Suppressor macrophage treated with lipopolysaccharide for 1 hour (primary cell): ENCODE data around the gene FRMPD1.

Source experiments
- DNase-seq, 3 donors: peaks; one replicate each; pipeline ENCODE4 v3.0.0-alpha.2; 2020 to 2022

Gene FRMPD1

DNA sequence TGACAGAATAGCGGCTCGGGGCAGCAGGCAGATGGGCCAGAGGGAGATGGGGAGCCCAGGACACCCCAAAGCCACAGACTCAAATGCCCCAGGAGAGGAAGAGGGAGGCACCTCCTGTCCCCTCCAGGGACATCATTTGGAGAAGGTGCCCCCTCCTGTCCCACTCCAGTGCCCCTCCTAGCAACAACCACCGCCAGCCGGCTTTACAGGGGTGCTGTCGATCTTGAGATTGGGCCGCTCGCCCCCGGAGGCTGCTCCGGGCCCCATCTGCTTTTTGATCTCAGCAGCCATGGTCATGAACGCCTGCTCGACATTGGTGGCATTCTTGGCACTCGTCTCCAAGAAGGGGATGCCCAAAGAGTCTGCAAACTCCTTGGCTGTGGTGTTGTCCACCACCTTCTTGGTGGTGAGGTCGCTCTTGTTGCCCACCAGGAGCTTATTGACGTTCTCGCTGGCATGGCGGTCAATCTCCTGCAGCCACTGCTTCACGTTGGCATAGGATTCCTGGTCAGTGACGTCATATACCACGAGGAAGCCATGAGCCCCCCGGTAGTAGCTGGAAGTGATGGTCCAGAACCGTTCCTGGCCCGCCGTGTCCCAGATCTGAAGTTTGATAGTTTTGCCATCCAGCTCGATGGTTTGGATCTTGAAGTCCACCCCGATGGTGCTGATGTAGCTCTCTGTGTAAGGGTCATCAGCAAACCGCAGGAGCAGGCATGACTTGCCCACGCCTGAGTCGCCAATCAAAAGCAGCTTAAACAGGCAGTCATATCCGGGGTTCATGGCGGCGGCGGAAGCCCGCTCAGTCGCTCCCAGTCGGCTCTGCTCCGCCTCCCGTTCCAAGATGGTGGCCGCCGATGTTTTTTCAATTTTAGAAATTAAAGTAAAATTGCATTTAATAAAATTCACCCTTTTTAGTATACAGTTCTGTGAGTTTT is 14.0 kb upstream of the FRMPD1 start:
- DNase-seq, result no peak

DNA sequence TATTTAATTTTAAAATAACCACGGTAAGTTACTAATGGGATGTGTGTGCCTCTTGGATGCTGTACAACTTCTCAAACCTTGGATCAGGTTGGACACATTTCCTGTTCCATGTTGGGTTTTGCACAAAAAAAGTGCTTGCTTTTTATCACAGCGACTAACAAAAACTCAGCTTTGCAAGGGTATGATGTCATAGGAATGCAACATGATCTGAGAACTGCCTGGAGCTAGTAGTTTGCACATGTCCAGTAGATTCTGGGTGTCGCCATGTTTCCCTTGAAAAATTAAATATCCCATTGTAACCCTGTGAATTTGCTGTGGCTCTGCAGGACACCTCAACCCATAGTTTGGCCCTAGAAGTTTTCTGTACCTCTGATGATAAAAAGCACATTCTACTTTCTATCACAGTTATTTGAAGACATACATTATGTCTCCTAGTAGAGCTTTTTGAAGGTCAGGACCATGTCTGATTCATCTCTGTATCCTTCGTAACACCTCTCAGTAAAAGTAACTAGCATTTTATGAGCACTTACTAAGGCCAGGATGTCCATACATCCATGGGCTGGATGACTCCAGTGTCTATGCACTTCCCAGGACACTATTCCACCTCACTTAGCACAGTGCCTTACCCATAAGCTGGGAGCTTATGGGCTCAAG is 11.5 kb upstream of the FRMPD1 start:
- no peak for DNase-seq

DNA sequence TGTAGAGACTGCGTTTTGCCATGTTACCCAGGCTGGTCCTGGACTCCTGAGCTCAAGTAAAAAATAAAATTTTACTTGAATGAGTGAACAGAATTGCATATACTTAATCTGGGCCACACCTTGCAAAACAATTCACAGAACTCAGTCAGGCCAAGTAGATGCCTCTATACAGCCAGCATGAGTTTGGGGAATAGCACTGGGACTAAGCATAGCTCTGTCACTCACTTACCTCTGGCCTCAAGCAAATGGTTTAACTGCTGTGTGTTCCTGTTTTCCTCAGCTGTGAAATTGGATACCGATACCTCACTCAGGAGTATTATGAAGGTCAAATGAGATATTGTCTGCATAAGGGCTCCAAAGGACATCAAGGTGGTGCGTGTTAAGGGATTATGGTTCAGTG is 10.9 kb upstream of the FRMPD1 start:
- DNase-seq, result no peak

DNA sequence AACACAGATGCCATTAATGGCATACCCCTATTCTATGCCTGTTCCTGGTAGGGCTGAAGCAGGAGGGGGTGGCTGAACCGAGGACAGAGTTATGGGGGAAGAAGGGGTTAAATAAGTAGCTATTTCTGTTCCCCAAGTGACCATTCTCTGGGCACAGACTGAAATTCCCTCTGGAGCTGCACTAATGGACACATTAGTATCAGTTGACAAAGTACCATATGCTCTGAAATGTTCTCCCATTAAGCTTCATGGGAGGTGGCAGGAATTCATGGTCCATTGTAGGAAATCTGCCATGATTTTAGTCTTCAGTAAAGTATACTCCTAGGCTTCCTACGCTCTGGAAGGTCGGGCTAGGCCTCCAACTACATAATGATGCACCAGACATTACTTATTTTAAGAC is 10.5 kb upstream of the FRMPD1 start:
- DNase-seq, result no peak

DNA sequence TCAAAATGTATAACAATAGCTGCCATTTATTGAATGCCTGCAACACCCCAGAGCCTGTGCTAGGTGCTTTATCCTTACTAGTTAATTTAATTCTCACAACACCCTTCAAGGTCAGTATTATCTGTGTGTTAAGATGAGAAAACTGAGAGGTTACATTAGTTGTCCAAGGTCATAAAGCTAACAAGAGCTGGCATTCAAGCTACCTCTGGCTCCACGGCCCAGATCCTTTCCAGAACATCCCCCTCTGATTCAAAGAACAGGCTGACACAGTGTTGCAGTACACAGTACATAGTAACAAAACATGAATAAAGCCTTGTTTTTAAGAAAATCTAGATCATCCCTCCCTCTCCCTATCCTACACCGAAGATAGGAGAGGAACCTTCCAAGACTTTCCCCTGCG is 9.4 kb upstream of the FRMPD1 start:
- DNase-seq, result no peak

DNA sequence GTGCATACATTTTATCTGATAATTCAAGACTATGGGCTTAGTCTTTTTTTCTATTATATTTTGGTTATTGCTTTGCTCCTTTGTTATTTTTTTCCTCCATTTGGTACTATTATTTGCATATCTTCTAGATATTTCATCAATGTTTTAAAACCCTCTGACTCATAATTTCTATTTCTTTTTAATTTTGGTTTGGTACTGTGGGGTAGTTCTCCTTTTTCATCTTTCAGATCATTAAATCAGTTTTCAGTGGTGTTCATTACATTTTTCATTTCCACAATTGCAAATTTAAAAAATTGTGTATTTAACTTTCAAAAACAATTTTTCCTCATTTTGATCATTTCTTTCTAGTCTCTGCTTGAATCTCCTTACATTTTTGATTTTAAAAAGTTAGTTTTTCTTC is 7.5 kb upstream of the FRMPD1 start:
- DNase-seq, result no peak

DNA sequence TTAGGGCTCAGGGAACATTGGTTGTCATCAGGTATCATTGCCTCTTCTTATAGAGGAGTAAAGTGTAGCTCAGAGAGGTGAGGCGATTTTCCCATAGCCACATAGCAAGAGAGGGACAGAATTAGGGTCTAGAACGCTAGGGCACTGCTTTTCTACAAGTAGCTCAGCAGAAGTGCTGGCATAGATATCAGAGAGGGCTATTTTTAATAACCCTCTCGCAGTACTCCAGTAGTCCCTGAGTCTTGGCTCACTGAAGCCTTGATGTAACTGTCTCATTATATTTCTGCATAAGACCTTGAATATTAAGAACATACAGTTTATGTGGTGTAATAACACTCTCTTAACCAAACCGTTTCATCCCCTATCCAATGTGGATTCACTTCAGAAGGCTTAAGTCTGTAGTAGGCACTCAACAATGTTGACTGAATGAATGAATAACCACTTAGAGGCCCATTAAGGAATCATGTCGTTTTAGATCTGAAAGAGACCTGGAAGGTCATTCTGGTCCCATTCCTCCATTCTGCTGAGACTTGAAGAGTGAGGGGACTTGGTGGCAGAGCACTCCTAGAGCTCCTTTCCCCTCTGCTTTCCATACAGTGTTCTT is 4.7 kb upstream of the FRMPD1 start:
- no peak for DNase-seq

DNA sequence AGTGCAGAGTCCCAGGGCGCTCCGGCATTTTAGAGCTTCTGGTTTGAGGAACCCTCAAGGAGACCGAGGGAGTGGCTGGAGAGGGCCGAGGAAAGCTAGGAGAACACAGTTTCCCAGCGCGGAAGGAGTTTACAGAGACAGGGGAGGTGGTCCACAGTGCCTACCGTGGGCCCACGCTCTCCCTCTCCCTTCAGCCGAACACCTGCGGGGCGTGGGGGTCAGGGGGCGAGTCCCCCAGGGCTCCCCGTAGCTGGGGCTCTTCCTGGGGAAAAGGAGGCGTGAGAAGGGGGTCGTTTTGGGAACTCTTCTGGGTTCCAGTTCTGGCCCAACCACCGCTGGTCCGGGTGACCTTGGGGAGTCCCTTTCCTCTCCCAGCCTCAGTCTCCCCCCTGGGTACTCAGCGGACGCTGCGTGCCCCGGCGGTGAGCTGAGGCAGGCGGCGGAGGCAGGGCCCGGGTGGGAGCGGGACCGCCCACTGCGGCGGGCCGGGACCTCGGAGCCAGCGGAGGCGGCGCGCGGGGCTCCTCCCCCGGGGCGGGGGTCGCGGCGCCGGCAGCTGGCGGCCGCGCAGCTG is 368 bp upstream of the FRMPD1 start:
- no peak for DNase-seq

DNA sequence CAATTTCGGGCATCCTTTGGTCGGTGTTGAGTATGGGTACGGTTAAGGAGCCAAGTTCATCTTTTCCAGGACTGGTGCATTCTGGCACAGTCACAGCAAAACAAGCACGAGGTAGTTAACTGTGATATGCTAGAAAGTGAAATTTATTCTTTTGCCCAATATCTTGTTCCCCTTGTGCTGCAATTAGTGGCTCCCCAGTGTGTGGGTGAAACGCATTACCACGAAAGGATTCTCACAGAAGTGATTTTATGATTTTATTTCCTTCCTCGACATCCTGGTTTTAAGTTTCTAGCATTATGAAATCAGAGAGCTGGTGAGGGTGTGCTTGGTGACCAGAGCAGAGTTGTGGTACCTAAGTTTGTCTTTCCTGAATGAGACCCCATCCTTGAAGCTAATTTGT is 1.5 kb downstream of the FRMPD1 start:
- DNase-seq, result peak; percentile 40 to 54 (median 50)

DNA sequence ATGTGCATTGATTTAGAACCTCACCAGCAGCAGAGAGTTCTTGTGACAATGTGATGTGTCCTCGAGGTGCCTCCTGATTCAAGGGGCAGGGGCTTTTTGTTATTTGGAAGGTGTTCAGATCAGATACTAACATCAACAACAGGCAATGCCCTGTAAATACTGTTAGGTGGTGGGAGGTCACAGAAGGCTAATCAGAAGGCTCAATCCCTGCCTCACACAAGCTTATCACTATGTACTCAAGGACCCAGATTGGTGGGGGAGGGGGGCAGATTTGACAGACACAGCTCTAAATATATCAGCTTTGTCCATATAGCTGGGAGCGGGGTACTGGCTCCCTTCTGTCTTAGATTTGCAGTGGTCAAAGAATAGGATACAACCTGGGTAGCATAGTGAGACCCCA is 2.6 kb downstream of the FRMPD1 start:
- DNase-seq, result no peak

DNA sequence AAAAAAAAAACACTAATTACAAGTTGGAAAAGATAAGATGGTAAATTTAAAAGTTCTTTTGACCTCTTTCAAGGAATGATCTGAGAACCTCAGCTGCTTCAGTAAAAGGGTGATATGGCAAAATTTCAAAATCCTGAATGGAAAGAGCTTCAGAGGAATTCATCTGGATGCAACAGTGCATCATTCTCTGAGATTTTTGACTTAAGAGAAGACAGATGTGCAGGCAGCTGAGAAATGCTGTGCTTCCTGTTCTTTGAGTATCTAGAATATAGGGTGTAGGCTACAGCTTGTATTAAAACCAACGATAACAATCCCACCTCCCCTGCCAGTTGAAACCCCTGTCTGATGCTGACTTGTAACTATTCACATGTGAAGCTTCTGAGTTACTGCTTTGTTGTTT is 6.2 kb downstream of the FRMPD1 start:
- no peak for DNase-seq

DNA sequence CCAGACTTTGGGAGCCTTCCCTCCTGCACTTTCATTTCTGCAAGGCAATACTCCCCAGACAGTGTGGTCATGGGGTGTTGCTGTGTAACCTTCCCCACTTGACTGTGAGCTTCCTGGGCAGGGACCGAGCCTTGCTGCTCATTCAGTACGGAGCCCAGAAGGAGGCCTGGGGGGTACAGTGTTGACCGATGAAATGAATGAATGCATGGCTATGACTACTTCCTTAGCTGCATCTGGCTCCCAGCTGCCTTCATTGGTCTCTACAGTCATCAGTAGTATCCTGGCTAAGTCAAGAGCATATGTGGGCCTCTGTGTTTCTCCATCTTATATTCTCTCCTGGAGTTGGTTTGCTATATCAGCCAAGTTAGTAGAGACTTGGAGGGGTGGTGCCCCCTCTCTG is 9.9 kb downstream of the FRMPD1 start:
- DNase-seq, result no peak

DNA sequence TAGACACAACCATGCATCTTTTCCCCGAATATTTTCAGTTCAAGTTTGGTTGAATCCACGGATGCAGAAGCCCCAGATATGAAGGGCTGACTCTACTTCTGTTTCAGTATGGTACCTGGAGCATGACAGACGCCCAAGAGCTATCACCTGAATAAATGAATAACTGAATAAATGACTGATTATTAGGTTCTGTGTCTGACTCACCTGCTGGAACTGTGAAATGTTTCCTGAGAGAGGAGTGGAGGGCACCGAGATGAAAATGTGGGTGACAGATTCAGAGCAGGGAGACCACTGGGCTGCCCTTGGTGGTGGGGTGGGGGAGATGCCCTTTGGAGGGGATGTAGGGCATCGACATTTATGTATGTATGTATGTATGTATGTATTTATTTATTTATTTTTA is 13.2 kb downstream of the FRMPD1 start:
- no peak for DNase-seq

DNA sequence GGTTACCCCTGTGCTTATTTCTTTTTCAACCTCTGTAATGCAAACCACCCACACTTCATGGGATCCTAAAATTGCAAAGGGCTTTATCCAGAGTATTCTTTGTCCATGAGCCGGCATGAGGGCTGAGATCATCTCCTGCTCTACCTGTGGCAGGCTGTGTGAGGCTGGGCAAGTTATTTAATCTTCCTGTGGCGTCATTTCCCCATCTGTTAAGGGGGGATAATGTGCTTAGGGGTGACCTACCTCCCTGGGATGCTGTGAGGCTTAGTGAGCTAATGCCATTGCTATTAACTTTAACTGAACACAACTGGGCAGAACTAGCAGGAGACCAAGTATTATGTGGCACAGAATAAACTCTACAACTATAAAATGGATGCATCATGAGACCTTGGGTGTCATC is 17.0 kb downstream of the FRMPD1 start:
- no peak for DNase-seq

DNA sequence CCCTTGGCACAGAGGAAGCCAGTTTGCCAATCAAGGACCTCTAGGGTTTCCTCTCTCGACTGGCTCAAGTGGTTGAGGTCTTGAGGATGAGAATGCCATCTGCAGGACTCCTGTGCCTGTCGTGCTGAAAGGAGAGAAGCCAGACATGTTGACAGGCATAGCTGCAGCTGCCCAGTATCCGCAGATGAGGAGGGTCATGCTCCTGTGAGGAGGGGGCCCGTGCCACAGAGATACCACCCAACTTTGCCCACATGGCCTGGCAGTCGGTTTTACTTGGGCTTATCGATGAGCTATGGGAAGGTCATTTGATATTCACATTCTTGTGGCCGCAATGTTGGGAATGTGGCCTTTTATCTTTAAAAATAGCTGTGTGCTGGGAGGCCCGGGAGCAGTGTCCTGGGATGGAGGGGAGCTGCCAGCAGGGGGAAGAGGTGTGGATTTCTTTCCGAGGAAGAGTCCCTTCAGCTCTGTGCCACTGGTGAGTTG is 17.4 kb downstream of the FRMPD1 start:
- no peak for DNase-seq

DNA sequence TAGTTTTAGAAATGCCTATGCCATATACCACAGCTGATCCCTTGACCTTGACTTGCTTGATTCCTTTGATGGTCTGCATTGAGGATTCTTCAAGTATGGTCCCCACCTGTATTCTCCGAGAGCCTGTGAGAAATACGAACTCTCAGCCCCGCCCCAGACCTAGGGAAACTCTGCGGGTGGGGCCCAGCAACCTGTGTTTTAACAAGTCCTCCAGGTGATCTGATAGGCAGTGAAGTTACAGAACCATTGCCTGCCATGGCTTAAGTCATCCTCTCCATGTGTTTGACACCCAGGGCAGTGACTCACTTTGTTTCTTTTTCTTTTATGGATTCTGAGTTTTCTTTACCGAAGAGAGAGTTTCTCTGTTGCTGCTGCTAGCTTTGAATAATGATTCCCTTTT is 18.5 kb downstream of the FRMPD1 start:
- DNase-seq, result no peak

DNA sequence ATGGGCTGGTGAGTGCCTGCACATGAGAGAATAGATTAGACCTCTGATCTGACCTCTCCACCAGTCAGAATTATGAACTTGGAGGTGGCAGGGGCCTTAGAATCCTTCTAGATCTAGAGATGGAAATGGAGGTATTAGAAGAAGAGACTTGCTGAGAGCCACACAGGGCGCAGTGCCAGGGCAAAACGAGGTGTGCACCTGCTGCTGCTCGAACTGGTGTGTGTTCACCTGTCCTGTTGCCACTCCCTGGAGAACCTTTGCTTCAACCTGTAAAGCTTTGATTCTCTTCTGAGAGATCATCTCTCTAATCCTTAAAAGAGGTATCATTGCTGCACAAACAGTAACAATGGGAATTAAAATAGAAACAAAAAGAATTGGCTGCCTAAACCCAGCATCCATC is 24.9 kb downstream of the FRMPD1 start:
- DNase-seq, result no peak

DNA sequence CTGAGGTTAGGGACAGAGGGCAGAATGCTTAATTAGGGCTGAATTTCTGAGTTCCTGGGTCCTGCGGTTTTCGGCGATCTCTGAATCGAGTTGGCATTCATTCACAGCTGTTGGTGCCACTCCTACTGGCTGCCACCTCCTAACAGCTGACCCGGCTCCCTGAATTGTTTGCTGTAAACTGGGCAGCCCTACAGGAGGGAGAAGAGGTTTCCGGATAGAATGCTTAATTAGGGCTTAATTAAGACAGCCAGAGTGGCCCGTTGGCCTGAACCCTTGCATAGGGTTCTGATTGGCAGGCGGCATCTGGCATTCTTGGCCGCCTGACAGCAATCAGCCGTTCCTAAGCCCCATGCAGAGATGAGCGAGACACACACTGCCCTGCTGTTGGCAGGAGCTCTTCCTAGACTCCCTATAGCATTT is 25.7 kb downstream of the FRMPD1 start:
- no peak for DNase-seq

DNA sequence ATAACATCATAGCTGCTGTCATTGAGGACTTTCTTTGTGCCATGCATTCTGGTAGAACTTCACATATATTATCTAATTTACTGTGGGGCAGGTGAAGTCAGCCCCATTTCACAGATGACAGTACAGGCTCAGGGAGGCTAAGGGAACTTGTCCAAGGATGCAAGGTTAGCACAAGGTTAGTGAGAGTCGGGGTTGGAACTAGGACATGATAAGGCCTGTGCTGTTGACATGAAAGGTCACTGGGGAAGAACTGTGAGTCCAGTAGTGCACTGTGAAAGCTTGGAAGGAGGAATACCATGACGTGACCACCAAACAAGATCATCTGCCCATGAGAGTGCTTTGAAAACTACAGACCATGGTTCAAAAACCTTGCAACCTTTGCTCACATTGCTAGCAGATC is 26.7 kb downstream of the FRMPD1 start:
- DNase-seq, result no peak

DNA sequence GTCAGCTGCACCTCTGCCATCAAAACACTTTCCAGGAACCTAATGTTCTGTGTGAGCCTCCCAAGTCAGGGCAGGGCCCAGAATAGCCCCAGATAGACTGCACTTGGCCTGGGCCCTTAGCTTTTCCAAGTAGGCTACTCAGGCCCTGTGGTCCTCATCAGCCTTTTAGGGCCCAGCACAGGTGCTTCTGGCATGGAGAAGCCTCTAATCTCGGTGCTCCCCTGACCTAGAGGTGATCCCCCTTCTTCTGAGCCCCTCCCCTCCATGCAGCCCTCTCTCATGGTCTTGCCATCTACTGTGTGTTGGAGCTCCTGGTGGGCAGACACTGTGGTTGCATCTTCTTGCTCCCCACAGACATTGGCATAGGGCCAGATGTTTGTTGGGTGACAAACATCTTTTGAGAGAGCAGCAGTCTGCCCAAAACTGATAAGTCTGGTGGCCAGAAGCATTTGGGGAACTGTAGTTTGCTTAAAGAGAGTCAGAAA is 28.1 kb downstream of the FRMPD1 start:
- DNase-seq, result peak in 2 of 3 donors; percentile 3 to 10

DNA sequence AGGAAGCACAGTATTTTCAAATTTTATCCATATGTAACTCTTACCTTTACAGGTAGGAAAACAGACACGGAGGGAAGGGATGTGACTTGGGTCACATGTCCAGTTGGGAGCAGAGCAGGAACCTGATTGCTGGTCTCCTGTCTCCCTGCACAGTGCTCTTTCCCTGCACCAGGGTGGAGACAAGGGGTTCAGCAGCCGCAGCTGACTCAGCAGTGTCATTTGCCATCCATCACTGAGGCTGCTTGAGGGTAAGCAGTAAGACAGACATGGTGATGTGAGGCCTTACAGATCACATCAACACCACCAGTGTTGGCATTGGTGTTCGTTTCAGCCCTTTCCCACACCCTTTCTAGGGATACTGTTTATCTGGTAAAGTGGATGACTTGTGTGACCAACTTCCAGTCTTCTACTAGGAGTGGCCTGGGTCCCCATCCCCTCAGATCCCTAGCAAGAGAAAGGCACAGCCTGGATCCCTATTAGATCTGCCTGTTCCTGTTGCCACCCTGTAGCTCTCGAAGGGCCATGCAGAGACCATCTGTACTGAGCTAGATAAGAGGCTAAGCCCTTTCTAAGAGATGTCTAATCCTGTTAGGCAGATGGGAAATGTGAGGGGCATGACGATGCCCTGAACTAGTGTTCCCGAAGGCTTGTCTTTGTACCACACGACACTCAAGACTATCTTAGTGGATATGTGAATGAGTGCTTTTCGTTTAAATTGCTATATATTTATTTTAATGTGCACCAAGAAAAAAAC is 29.1 kb downstream of the FRMPD1 start:
- no peak for DNase-seq

DNA sequence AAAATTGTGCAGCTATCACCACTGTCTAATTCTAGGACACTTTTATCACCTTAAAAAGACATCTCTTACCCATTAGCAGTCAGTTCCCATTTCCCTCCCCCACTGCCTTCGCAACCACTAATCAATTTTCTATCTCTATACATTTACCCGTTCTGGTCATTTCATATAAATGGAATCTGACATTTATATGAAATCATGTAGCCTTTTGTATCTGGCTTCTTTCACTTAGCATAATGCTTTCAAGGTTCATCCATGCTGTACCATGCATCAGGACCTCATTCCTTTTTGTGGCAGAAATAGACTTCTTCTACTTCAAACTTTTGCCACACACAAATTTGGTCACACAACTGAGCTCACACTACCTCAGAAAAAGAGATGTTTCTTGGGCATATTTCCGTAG is 32.2 kb downstream of the FRMPD1 start:
- no peak for DNase-seq
